Testis (tissue), 3 donors: ENCODE data around the gene RBX1. TPM values are rescaled to one million over a fixed set of nuclear protein-coding genes. Genes with fewer than 3 reads are reported as not detected.

ENCODE experiments used
- DNase-seq: peaks from one replicate; pipeline ENCODE4 v3.0.0-alpha.2; 2019
- H3K27ac ChIP-seq, 2 donors: fragments of 200-600 bp; sonication (generic); one replicate each; pipeline ENCODE4 v1.5.1; 2019
- H3K27me3 ChIP-seq: fragments of 200-600 bp; sonication (generic); one replicate; pipeline ENCODE4 v1.5.1; 2019
- H3K36me3 ChIP-seq: fragments of 200-600 bp; sonication (generic); one replicate; pipeline ENCODE4 v1.5.1; 2017; ENCODE audit warnings: low read depth; ENCODE audit errors: missing control alignments
- H3K4me1 ChIP-seq: fragments of 200-600 bp; sonication (generic); one replicate; pipeline ENCODE4 v1.5.1; 2019
- H3K4me3 ChIP-seq, 2 donors: fragments of 200-600 bp; sonication (generic); one replicate each; pipeline ENCODE4 v1.5.1; 2017 to 2019
- H3K9me3 ChIP-seq: fragments of 200-600 bp; sonication (generic); one replicate; pipeline ENCODE4 v1.5.1; 2017
- POLR2A ChIP-seq: fragments of 450-650 bp; IDR thresholded peaks from one replicate; pipeline ENCODE4 v1.6.1; 2017; ENCODE audit warnings: antibody characterized with exemption, mild to moderate bottlenecking, moderate library complexity
- WGBS, 2 donors: methylation state at CpG; one replicate each; pipeline ENCODE4 v1.1.5; 2018; 5-methylcytosine and 5-hydroxymethylcytosine counted together
- intact Hi-C: fragments of 100-400 bp; cut with DNase I; formaldehyde crosslinking; loops from one replicate; pipeline ENCODE4 v1.15.1; 2023; ENCODE audit warnings: low total_unique reads
- polyA plus RNA-seq: library from polyadenylated mRNA; stranded (reverse); fragments of 350-450 nt; fragmentation: Illumina TruSeq; extraction: RNeasy Lipid Tissue Mini Kit (QIAGEN cat#74804); gene quantifications from one replicate; pipeline ENCODE4 v1.2.3, GENCODE V29; 2014; ENCODE audit warnings: low read depth, low replicate concordance; ENCODE audit not compliant: insufficient read depth
- total RNA-seq, 2 donors: library from RNA; depleted of rRNA; stranded (reverse); fragments of >200 nt; gene quantifications; one replicate each; pipeline ENCODE4 v1.2.3, GENCODE V29; 2016
- TF ChIP-seq, protein P1 (sequence below), 3 experiments: fragments of 450-650 bp in 2 of 3; fragments of 200-600 bp in 1 of 3; sonication (generic) in 1 of 3; IDR thresholded peaks; one replicate each; pipeline ENCODE4 v1.5.1; 2016 to 2019; ENCODE audit warnings: antibody characterized with exemption in 3 of 3, mild to moderate bottlenecking in 2 of 3, moderate library complexity in 1 of 3

The RBX1 gene
- total and polyA plus RNA-seq, 3 donors from 2014 or later, result 44.3 to 47.1 (median 45.2) TPM

DNA sequence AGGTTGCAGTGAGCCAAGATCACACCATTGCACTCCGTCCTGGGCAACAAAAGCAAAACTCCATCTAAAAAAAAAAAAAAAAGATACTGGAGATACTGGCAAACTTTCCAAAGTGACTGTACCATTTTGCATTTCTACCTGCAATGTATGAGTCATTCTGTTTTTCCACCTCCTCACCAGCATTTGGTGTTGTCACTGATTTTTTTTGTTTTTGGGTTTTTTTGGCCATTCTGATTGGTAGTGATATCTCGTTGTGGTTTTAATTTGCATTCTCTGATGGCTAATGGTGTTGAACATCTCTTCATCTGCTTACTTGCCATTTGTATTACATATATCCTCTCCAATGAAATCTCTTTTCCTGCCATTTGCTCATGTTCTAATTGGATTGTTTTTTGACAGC, 12.0 kb upstream of the RBX1 start:
- Histone ChIP-seq H3K27ac (no peak overlapping the region), H3K4me3 (no peak overlapping the region), H3K27me3 (no peaks in the 10 kb centered on the region), H3K9me3 (no peaks in the 10 kb centered on the region), H3K36me3 (no peaks in the 10 kb centered on the region), H3K4me1 (no peaks in the 10 kb centered on the region)
- WGBS, 2 donors, result 84 to 93% methylated on average over 2 of the region's 2 CpGs
- TF ChIP-seq, protein P1, sequence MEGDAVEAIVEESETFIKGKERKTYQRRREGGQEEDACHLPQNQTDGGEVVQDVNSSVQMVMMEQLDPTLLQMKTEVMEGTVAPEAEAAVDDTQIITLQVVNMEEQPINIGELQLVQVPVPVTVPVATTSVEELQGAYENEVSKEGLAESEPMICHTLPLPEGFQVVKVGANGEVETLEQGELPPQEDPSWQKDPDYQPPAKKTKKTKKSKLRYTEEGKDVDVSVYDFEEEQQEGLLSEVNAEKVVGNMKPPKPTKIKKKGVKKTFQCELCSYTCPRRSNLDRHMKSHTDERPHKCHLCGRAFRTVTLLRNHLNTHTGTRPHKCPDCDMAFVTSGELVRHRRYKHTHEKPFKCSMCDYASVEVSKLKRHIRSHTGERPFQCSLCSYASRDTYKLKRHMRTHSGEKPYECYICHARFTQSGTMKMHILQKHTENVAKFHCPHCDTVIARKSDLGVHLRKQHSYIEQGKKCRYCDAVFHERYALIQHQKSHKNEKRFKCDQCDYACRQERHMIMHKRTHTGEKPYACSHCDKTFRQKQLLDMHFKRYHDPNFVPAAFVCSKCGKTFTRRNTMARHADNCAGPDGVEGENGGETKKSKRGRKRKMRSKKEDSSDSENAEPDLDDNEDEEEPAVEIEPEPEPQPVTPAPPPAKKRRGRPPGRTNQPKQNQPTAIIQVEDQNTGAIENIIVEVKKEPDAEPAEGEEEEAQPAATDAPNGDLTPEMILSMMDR (IDR thresholded peaks at IDR 0.05), result no peak
- no peak for TF ChIP-seq POLR2A
- intact Hi-C loops, result no loop called here
- DNase-seq, result no peak

DNA sequence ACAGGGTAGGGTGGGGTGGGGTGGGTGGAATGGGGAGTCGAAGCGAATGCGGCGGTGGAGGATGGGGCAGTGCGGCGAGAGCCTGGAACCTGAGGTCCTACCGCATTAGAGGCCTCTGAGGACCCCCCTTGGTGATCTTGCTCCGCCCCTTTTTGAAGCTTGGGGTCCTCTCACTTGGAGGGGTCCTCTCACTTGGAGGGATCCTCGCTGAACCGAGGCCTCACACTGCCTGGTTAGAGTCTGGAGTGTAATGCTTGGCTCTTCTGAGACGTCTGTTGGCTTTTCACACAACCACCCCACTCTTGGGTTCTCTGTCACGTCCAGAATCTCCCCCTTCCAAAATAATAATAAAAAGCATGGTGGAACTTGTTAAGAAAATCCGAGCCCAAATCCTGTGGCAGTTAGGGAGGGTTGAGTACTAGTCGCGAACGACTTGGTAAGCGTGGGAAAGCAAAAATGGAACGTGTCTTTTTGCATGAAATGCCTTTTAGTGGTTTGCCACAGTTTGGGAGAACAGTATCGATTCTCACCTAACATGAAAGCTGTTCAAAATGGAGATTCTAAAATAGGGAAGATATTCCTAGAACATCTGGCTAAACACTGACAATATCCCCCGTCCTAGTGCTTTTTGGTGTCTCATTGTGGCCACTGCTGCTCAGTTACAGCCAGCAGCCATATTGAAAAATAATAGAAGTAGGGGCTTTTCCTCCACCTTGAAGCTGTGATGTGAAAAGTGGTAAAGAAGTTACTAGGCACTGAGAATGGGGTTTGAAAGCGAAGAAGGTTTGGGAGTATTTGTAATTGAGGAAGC, 822 bp downstream of the RBX1 start:
- no peaks in the 10 kb centered on the region for H3K36me3 ChIP-seq
- intact Hi-C loops, result loop anchor here (2.0 kb wide), 1 partner anchor 141 kb away; the partner anchor contains the start of gene EP300
- TF ChIP-seq, protein P1 (IDR thresholded peaks at IDR 0.05), result no peak
- TF ChIP-seq POLR2A, result no peak
- no peaks in the 10 kb centered on the region for H3K27me3 ChIP-seq
- no peak for DNase-seq
- no peaks in the 10 kb centered on the region for H3K9me3 ChIP-seq
- H3K27ac ChIP-seq, result peak overlapping the region; percentile 95 to 97
- H3K4me3 ChIP-seq, result peak overlapping the region; percentile 87 to 89
- 3 to 5% methylated on average over 21 of the region's 21 CpGs for WGBS, 2 donors
- H3K4me1 ChIP-seq, result peaks cover 12% of the 10 kb centered on the region

DNA sequence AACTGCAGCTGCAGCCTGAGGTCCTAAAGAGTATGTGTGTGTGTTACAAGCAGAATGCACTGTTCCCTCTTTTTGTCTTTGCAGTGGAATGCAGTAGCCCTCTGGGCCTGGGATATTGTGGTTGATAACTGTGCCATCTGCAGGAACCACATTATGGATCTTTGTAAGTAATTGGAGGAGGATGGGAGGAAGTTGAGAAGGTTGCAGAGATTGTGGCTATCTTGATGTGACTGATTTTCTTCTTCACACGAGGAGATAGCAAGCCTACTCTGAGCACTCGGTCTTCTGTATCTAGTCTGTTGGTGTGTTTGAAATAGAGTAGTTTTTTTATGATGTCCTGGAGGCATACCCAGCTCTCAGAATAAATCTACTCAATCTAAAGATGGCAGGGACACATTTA, 2.3 kb downstream of the RBX1 start:
- TF ChIP-seq, protein P1 (IDR thresholded peaks at IDR 0.05), result no peak
- no peak for TF ChIP-seq POLR2A
- H3K27ac ChIP-seq, result no peak overlapping the region
- H3K9me3 ChIP-seq, result no peaks in the 10 kb centered on the region
- H3K4me1 ChIP-seq, result peaks cover 12% of the 10 kb centered on the region
- no peak for DNase-seq
- no peak overlapping the region for H3K4me3 ChIP-seq
- intact Hi-C loops, result no loop called here
- WGBS, 2 donors, result 42 to 52% methylated on average over 2 of the region's 2 CpGs
- no peaks in the 10 kb centered on the region for H3K27me3 ChIP-seq
- H3K36me3 ChIP-seq, result no peaks in the 10 kb centered on the region

DNA sequence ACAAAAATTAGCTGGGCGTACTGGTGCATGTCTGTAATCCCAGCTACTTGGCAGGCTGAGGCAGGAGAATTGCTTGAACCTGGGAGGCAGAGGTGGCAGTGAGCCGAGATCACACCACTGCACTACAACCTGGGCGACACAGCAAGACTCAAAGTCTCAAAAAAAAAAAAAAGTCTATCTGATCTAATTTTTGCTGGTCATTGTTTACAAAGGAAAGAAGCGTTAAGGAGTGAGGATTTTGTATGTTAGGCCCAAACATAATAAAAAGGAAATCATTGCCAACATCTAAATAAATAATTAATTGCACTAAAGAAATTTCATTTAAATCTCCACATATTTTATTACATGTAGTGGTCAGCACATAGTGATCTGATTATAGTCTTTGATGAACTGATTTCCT, 2.9 kb downstream of the RBX1 start:
- no peaks in the 10 kb centered on the region for H3K9me3 ChIP-seq
- no peak for DNase-seq
- H3K36me3 ChIP-seq, result no peaks in the 10 kb centered on the region
- H3K27ac ChIP-seq, result no peak overlapping the region
- no peaks in the 10 kb centered on the region for H3K27me3 ChIP-seq
- no peak overlapping the region for H3K4me3 ChIP-seq
- peaks cover 12% of the 10 kb centered on the region for H3K4me1 ChIP-seq
- intact Hi-C loops, result no loop called here
- WGBS, 2 donors, result 87% methylated on average over 4 of the region's 4 CpGs
- TF ChIP-seq, protein P1 (IDR thresholded peaks at IDR 0.05), result no peak
- no peak for TF ChIP-seq POLR2A

DNA sequence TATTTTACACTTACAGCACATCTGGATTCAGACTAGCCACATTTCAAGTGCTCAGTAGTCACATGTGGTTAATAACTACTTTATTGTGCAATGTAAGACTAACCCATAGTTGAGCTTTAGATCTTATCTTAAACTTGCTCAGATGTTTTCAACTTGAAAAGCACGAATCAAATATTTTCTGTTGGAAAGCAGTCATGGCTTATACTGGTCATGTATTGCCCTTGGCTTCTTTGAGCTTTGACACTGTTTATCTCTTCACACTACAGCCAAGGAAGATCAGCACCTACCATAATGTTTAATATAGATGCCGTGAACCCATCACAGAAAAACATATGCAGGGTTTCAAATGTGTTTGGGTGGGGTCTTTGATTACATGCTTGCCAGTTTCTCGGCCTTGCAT, 4.4 kb downstream of the RBX1 start:
- no peaks in the 10 kb centered on the region for H3K9me3 ChIP-seq
- no peak overlapping the region for H3K4me3 ChIP-seq
- H3K4me1 ChIP-seq, result peaks cover 6% of the 10 kb centered on the region
- H3K27me3 ChIP-seq, result no peaks in the 10 kb centered on the region
- no peak for TF ChIP-seq POLR2A
- TF ChIP-seq, protein P1 (IDR thresholded peaks at IDR 0.05), result no peak
- 84 to 87% methylated on average over 3 of the region's 3 CpGs for WGBS, 2 donors
- no peak for DNase-seq
- no peak overlapping the region for H3K27ac ChIP-seq
- intact Hi-C loops, result no loop called here
- H3K36me3 ChIP-seq, result no peaks in the 10 kb centered on the region
